Hematopoietic multipotent progenitor cell treated with erythropoietin and hydrocortisone succinate and interleukin-3 and kit ligand, for 15 days (in vitro differentiated cells): Measurements from ENCODE around the gene MPL.
A peak's percentile ranks its signal among the peaks of the same experiment; 100 is the strongest.
"Not testable (repeated sequence)": the region's sequence is repeated elsewhere in the genome, so short reads cannot be mapped to it uniquely, and the experiment has no call there.

ENCODE experiments used
- DNase-seq: peaks from one replicate; pipeline ENCODE4 v3.0.0-alpha.2; 2015; ENCODE audit warnings: low spot score

Gene MPL

DNA sequence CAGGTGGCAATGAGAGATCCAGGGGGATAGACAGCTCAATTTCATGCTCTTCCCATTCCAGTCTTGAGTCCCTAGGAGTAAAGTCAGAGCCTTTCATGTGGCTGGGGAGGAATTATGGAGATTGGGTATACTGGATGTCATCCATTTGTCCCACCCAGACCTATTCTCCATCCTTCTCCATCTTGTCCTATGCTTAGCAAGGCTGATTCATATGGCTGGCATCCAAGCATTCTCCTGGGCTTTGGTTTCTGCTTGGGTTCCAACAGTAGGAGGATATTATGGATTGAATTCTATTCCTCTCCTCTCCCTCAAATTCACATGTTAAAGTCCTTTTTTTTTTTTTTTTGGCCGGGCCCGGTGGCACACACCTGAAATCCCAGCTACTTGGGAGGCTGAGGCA lies 17.3 kb downstream of the MPL start:
- no peak for DNase-seq

DNA sequence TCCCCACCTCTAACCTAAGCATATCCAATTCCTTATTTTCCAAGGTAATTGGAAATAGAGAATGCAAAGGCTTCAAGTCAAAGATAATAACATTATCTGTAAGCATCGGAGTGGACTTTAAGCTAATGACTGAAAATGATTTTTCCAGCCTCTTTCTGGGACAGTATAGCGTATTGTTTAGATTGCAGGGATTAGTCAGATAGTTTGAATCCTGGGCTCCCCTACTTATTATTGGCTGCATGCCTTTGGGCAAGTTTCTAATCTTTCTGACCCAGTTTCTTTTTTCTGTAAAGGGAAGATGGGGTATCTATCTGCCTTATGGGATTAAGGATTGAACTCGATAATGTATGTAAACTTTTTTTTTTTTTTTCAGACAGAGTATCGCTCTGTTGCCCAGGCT lies 19.6 kb downstream of the MPL start:
- no peak for DNase-seq

DNA sequence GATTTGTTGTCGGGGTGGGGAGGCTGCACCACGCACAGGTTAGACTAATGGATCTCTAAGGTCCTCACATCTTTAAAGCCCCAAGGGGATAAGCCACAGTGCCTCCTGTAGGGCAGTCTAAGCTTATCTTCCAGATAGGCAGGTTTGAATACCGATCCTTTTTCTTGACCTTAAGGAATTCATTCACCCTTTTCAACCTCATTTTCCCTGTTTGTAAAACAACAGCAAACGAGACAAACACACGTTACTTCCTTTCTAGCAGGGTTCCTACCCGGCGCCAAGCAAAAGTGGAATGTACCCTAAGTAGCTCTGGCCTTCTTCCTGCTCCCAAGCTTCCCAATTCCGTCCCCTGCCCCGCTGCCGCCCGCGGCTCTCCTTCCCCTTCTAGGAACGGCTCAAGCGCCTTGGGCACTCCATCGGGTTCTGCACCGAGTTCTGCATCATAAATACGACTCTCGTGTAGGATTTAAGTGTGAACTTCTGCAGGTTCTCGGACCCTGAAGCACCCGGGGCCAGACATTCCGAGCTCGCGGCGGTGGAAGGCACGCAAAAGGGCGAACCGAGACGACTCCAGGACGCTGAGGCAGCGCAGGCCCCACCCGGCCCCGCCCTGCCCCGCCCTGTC lies 20.6 kb downstream of the MPL start:
- DNase-seq = peak; percentile 46

DNA sequence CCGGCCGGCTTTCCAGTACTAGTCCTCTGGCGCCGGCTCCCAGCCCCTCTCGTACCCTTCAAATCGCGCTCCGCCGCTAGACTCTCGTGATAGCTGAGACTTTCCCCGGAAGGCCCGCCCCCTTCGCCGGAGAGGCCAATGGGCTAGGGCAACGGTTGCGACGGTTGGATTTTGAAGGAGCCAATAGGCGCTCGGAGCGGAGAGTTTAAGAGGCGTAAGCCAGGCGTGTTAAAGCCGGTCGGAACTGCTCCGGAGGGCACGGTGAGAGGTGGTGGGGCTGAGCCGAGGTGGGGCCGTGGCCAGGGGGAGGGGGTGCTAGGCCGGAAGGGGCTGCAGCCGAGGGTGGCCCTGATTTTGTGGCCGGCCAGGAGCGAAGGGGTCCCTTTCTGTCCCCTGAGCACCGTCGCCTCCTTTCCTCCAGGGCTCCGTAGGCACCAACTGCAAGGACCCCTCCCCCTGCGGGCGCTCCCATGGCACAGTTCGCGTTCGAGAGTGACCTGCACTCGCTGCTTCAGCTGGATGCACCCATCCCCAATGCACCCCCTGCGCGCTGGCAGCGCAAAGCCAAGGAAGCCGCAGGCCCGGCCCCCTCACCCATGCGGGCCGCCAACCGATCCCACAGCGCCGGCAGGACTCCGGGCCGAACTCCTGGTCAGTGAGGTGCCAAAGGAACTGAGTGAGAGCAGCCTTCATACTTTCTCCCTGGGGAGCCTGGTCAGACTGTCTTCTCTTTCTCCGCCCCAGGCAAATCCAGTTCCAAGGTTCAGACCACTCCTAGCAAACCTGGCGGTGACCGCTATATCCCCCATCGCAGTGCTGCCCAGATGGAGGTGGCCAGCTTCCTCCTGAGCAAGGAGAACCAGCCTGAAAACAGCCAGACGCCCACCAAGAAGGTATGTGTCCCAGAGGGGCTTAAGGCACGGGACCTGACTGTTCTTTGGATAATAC lies 21.4 kb downstream of the MPL start, which contains the start of gene CDC20:
CDC20 (plus strand) TSS at position 236 of the 948 bp plus-strand sequence; CDS start at position 471, 235 bp downstream.
- peak; percentile 97 for DNase-seq

DNA sequence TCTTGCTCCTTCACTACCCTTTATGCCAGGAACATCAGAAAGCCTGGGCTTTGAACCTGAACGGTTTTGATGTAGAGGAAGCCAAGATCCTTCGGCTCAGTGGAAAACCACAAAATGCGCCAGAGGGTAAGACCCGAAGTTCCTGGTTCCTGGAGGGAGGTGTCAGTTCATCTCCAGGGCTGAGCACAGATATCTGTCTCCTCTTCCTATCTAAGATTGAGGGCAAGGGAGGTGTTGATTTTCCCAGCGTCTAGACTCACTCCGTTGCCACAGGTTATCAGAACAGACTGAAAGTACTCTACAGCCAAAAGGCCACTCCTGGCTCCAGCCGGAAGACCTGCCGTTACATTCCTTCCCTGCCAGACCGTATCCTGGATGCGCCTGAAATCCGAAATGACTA lies 22.1 kb downstream of the MPL start:
- no peak for DNase-seq

DNA sequence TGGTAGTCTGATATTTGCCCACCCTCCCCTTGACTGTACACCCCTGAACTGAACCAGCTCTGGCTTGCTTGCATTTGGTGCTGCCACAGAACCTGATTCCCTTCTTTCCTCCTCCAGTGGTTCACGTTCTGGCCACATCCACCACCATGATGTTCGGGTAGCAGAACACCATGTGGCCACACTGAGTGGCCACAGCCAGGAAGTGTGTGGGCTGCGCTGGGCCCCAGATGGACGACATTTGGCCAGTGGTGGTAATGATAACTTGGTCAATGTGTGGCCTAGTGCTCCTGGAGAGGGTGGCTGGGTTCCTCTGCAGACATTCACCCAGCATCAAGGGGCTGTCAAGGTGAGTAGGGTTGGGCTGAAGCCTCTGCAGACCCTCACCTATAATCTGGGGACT lies 23.0 kb downstream of the MPL start:
- no peak for DNase-seq

DNA sequence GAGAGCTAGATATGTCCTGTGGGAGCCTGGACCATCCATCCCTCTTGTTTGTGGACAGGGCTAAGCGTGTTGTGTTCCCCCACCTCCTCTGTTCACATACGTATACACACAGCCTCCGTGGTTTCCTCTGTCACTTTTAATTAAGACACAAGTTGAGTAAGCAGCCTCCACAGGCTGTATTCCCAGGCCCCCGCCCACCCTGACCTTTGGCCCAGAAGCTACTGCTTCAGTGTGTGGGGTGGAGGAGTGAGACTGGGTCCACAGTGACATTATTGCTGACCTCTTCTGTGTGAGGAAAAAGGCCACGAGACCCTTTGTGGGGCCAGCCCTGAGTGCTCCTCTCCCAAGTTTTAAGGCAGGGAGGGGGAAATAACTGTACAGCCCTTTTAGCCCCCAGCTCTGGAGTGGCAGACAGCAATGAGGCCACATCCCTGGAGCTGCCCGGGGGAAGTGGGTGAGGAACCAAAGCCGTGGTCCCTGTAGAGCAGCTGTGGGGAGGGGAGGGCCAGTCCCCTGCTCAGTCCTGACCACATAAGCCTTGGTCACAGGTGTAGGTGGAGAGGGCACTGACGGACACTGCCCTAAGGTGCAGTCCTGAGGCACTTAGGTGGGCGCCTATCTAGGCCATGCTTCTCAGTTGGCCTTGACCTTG lies 25.8 kb downstream of the MPL start:
- DNase-seq = no peak

DNA sequence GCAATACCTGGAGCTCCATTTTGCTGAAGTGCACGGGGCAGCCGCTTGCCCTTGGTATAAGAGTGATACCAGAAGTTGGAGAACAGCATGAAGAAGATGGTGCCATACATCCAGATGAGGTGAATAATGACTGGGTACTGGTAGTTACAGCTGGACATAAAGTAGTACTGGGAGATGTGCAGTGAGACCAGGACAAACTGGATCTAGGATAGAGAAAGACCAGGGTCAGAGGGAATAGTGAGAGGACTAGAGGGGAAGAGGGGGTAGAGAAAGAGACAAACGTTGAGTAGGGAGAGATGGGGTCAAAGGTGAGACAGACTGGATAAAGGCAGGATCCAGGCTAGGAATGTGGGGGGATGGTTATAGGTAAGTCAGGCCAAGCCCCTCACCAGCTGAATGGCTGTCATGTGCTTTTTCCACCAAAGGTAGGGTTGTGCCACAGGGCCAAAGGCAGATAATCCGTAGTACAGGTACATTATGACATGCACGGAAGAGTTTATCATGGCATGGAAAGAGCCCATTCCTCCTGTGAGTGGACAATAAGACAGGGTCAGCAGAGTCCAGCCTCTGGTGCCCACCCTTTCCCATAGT lies 26.4 kb downstream of the MPL start:
- no peak for DNase-seq

DNA sequence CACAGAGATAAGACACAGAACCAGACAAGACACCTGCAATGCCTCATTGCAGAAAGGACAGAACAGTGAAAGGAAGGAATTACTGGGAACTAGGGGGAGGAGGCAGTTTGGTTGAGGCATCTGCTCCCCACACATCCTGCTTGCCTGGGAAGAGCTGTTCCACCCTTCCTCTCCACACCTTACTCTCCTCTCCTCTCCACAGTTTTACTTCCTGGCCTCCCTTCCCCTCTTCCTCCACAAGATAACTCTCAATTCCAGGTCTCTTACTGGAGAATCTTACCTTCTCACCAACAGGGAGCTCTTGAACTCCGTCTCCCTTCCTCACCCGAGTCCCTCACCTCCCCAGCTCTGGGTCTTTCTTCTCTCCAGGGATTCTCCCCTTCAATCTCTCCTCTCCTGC lies 28.1 kb downstream of the MPL start:
- no peak for DNase-seq

DNA sequence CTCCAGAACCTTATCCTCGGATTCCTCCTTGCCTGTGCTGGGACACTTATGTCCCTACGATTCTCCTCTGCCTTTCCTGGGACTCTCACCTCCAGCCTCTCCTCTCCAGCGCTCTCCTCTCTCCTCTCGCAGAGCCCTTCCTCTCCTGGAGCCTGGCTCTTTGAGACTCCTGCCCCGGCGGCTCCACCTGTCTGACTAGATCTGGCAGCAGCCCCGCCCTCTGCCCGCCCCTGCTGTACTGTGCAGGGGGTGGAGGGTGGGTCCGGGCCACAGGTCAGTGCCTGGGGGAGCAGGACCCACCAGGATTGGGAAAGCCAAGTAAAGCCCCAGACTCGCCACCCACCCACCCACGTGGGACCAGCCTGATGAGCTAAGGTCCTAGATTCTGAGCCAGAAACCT lies 28.6 kb downstream of the MPL start:
- peak; percentile 55 for DNase-seq

DNA sequence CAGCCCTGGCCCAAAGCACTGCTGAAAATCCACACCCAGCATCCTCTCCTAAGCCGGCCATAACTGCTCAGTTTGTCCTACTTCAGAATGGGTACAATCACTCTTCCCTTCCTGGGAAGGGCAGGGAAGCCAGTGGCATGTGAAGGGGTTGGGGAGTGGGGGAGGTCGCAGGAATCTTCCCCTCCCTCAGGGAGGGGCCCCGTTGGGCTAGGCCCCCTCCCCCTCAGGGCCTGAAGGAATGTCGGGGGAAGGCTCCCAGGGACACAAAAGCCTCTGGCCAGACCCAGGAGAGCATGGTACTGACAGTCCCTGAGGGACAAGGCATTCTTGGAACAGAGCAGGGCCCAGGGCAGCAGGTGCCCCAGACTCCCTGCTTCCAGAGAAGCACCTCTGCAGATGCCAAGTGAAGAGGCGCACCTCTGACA lies 29.0 kb downstream of the MPL start:
- no peak for DNase-seq

DNA sequence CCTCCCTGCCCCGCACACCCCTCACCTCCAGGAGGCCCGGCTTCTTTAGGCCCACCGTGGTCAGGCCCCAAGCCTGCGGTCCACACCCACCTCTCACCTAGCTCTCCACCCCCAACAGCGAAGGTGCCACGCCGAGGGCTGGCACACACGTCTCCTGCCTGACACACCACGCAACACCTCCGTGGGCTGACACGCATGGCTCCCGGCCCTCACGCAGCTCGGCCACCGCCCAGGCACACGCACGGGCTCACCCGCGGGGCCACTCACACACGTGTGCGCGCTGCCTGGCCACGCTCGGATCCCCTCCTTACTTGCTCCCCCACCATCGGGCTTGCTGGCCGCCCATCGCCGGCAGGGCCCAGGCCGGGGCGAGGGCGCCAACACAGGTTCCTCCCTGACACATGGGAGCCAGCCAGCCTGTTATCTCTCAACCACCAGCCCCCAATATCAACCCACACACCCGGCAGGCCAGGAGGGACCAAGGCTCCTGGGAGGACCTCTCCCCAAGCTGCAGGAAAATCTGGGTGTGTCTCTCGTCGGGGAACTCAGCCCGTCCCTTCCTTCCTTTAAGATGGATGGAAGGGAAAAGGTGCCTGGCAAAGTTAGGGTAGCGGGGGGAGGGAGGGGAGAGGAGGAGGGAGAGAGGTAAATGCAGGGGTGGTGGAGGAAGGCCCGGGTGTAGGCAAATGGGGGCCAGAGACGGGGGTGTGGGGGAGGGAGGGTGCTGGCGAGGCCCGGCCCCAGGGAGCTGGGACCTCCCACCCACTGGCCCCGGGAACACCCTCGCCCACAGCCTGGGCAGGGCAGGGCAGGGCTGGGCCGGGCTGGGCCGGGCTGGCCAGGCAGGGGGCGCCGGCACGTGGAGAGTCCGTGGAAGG lies 29.6 kb downstream of the MPL start:
- DNase-seq = peak; percentile 88

DNA sequence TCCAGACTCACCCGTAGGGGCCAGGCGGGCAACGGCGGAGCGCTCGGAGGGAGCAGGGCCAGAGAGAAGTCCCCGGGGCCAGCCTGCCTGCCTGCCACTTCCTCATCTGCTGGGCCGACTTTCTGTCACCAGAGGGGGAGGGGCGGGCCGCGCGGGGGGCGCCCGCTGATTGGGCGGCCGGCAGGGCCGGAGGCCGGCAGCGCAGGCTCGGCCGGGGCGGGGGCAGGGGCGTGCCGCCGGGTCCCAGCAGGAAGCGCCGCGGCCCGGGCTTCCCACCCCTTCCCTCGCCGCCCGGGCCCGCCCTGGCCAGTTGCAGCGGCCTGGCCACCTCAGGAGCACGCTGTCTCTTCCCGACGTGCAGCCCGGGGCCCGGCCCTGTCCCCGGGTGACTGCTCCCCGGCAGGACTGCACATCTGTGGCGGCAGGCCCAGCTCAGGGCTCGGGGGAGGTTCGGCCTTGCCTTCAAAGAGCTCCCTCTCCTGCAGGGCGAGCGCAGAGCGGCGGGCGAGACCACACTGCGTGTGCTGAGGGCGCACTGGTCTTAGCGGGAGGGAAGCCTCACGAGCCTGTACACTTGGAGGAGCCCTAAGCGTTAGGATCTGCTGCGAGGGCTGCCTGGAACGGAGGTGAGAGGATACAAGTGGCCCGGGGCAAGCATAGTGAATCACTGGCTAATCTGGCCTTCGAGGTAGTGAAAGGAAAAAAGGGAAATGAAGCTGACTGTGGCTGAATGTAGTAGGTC lies 30.5 kb downstream of the MPL start, which contains the start of gene ELOVL1:
ELOVL1 (minus strand) TSS at position 108 of the 742 bp plus-strand sequence. CDS start 2,402 bp downstream, outside the sequence.
- DNase-seq = peak; percentile 79

DNA sequence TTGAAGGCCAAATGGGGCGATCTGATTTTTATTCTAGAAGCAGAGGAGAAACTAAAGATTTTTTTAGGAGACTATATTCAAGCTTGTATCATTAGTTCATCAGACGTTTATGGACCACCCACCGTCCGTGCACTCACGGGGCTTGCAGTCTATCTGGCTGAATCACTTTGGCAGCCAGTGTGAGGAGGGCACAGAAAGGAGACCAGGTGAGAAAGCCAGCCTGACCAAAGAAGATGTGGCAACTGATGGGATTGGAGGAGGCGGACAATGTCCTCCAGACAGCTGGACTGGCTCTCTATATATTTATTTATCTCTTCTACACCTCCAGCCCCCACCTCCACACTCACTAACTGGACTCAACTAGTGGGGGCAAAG lies 31.0 kb downstream of the MPL start:
- DNase-seq = no peak

DNA sequence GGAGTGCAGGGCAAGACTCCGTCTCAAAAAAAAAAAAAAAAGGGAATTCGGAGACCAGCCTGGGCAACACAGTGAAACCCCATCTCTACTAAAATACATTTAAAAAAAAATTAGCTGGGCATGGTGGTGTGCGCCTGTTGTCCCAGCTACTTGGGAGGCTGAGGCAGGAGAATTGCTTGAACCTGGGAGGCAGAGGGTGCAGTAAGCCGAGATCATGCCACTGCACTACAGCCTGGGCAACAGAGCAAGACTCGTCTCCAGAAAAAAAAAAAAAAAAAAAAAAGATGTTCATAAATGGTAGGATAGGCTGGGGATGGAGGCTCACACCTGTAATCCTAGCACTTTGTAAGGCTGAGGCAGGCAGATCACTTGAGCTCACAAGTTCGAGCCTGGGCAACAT lies 32.2 kb downstream of the MPL start:
- not testable (repeated sequence) for DNase-seq

DNA sequence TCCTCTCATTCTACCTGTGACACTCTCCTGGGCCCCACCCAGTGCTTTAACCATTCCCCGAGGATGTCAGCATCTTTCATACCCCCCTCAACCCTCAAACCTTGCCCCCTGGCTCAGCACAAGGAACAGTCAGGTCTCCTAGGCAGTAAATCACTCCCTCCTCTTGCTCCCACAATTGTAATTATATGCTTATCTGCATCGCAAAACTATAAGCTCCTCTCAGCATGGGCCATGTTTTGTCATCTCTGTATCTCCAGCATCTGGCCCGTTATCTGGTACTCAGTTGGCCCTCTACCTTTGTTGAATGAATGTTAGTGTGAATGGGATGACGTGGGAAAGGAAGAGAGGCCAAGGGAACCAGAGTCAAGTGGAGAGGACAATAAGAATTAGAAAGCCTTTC lies 32.9 kb downstream of the MPL start:
- DNase-seq = no peak

DNA sequence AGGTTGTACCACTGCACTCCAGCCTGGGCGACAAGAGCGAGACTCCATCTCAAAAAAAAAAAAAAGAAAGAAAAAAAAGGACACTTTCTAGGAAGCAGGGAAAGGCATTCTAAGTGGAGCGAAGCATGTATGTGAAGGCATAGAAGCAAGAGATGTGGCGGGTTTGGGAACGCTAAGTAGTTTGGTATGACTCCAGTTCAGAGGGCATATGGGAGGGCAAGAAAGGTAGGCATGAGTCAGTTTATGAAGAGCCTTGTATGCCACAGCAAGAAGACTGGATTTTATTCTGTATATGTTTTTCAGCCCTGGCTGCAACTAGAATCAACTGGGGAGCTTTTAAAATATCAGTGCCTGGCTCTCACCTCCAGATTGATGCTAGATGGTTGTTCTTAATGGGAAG lies 34.6 kb downstream of the MPL start:
- no peak for DNase-seq

DNA sequence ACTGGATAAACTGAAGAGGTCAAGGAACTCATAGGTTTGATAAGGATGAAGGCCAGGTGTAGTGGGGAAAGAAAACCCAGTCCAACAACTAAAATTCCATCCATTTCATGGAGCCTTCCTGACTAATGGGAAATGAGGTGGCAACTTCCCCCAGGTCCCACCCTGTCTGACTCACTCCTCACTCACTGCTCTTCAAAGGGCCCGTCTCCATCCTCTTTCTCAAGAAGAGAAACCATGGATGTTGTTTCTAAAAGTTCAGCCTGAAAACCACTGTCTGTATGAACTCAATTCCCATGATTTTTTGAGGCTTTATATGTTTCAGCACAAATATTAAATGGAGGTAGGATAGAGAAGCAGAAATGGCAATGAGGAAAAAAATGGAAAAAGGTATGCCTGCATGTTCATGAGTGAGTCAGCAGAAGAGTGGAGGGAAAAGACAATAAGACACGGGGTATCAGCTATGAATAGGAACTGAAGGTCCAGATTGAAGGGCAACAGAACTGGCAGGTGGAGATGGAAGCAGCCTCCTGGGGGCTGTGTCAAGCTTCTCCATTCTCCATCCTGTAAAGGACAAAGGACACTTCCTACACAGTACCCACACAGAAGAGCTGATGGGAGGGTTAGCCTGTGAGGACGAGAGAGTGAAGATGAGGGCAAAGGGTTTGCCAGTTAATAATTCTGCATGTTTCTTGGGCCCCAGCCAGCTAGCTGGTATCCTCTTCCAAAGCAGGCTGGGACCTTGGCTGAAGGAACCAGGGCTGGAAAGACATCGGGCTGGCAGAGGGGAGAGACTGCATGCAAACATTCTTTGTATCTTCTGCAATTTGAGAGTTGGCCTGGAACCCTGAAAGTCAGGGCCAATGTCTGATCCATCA lies 35.7 kb downstream of the MPL start:
- no peak for DNase-seq

DNA sequence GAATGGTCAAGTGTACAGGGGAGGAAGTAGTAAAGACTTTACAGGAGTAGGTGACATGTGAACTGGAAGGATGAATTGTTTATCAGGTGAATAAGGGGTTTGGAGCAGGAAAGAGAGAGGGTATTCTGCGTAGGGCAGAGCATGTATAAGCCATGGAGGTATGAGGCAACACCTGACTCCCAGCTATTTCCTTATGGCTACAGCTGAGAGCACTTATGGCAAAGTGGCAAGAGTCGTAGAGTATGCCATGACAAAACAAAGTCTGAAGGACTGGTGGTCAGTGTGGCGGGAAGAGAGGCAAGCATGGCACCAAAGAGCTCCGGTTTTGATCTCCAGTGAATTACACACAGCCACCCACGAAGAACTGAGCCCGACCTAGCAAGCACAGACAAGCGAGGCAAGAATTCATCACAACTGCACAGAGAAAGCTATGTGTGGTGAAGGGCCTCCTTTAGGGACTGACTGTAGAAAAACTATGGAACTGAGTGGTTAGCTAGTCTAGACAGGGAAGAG lies 39.2 kb downstream of the MPL start:
- no peak for DNase-seq
